ENCODE measurements around the gene APBA3.

APBA3 gene

GRCh38 chr19:3765121-3765520 is 3.6 kb upstream of the APBA3 start:
- Histone ChIP-seq H3K27ac (no peak overlapping the region), H3K36me3 (ENCODE audit: control insufficient read depth, insufficient read depth, low read length) (no peaks in the 10 kb centered on the region), H3K27me3 (ENCODE audit: control insufficient read depth, insufficient read depth, low read length) (no peaks in the 10 kb centered on the region), H3K79me2 (peaks cover 5% of the 10 kb centered on the region), H3K9me3 (ENCODE audit: control insufficient read depth, low read length) (no peaks in the 10 kb centered on the region), H3K4me1 (no peaks in the 10 kb centered on the region), H3K9ac (no peak overlapping the region), H2AFZ (no peak overlapping the region), H3K4me3 (ENCODE audit: low read depth, low read length) (no peak overlapping the region), H3K4me2 (ENCODE audit: low read length) (no peak overlapping the region)
- no peak for TF ChIP-seq CTCF (IDR thresholded peaks at IDR 0.05)

- peak within 1 kb of the TSS; percentile 99 for H3K4me2 ChIP-seq (ENCODE audit: low read length)
- TF ChIP-seq CTCF (IDR thresholded peaks at IDR 0.05) = no peak
- peak within 1 kb of the TSS; percentile 100 for H3K4me3 ChIP-seq (ENCODE audit: low read depth, low read length)
- no peaks in the 10 kb centered on the region for H3K27me3 ChIP-seq (ENCODE audit: control insufficient read depth, insufficient read depth, low read length)
- peak within 1 kb of the TSS; percentile 87 for H3K9ac ChIP-seq
- H3K27ac ChIP-seq = peak within 1 kb of the TSS; percentile 97
- H3K79me2 ChIP-seq = peaks cover 5% of the 10 kb centered on the region
- H2AFZ ChIP-seq = peak within 1 kb of the TSS; percentile 98
- no peaks in the 10 kb centered on the region for H3K9me3 ChIP-seq (ENCODE audit: control insufficient read depth, low read length)
- no peaks in the 10 kb centered on the region for H3K36me3 ChIP-seq (ENCODE audit: control insufficient read depth, insufficient read depth, low read length)
- H3K4me1 ChIP-seq = no peaks in the 10 kb centered on the region
Observed at GRCh38 chr19:3762501-3763459, 1.3 kb upstream of the APBA3 start, which contains the start of gene MRPL54. Gene MRPL54 (plus strand): TSS chr19:3762682. CDS start chr19:3762701, 19 bp downstream.

- Histone ChIP-seq H3K4me1 (no peaks in the 10 kb centered on the region), H3K9me3 (ENCODE audit: control insufficient read depth, low read length) (no peaks in the 10 kb centered on the region), H3K4me3 (ENCODE audit: low read depth, low read length) (peak overlapping the region; percentile 100), H2AFZ (peak overlapping the region; percentile 93), H3K27ac (peak overlapping the region; percentile 97), H3K79me2 (peaks cover 5% of the 10 kb centered on the region), H3K9ac (no peak overlapping the region), H3K36me3 (ENCODE audit: control insufficient read depth, insufficient read depth, low read length) (no peaks in the 10 kb centered on the region), H3K4me2 (ENCODE audit: low read length) (peak overlapping the region; percentile 99), H3K27me3 (ENCODE audit: control insufficient read depth, insufficient read depth, low read length) (no peaks in the 10 kb centered on the region)
- TF ChIP-seq CTCF (IDR thresholded peaks at IDR 0.05) = no peak
Observed at GRCh38 chr19:3762130-3762473, 610 bp upstream of the APBA3 start.

- H2AFZ ChIP-seq = peak overlapping the region; percentile 98
- H3K36me3 ChIP-seq (ENCODE audit: control insufficient read depth, insufficient read depth, low read length) = no peaks in the 10 kb centered on the region
- H3K79me2 ChIP-seq = peaks cover 5% of the 10 kb centered on the region
- no peaks in the 10 kb centered on the region for H3K27me3 ChIP-seq (ENCODE audit: control insufficient read depth, insufficient read depth, low read length)
- no peak for TF ChIP-seq CTCF (IDR thresholded peaks at IDR 0.05)
- H3K9ac ChIP-seq = peak overlapping the region; percentile 87
- H3K4me3 ChIP-seq (ENCODE audit: low read depth, low read length) = peak overlapping the region; percentile 100
- H3K4me1 ChIP-seq = no peaks in the 10 kb centered on the region
- H3K27ac ChIP-seq = peak overlapping the region; percentile 66
- H3K9me3 ChIP-seq (ENCODE audit: control insufficient read depth, low read length) = no peaks in the 10 kb centered on the region
- H3K4me2 ChIP-seq (ENCODE audit: low read length) = peak overlapping the region; percentile 99
Observed at GRCh38 chr19:3760871-3761361, 576 bp downstream of the APBA3 start.
